ENCODE data around the gene DNASE1L2.
A peak's percentile ranks its signal among the peaks of the same experiment; 100 is the strongest.

DNASE1L2 gene

GRCh38 chr16:2251296-2252111 is 15.3 kb downstream of the DNASE1L2 start, which contains the start of gene ECI1:
Gene ECI1 (minus strand): TSS chr16:2251587. CDS start chr16:2251566, 21 bp downstream.
- Histone ChIP-seq H3K14ac (ENCODE audit: low read length in 2 of 2) (peak within 1 kb of the TSS in 1 of 2 experiments; percentile 76), H2BK12ac (ENCODE audit: low read length in 2 of 2) (peak within 1 kb of the TSS in 1 of 2 experiments; percentile 70), H3K4me1 (ENCODE audit: control insufficient read depth, insufficient read depth, low read depth, low read length) (peaks cover 16% of the 10 kb centered on the region), H3K27me3 (ENCODE audit: control insufficient read depth in 1 of 2, insufficient read depth in 1 of 2, low read length in 2 of 2) (no peaks in the 10 kb centered on the region), H3K27ac (ENCODE audit: low read length, poor library complexity, severe bottlenecking) (peak within 1 kb of the TSS; percentile 79), H3K79me1 (replicated peaks; ENCODE audit: low read length, poor library complexity, severe bottlenecking) (peaks cover 17% of the 10 kb centered on the region), H3K4me3 (ENCODE audit: insufficient read depth in 1 of 2, low read depth in 1 of 2, low read length in 2 of 2) (peak within 1 kb of the TSS; percentile 76 to 82), H2BK15ac (ENCODE audit: low read depth, poor library complexity, severe bottlenecking) (peak within 1 kb of the TSS; percentile 48), H2BK120ac (ENCODE audit: low read depth, low read length) (peak within 1 kb of the TSS; percentile 82), H3K4ac (ENCODE audit: low read depth in 1 of 2, low read length in 2 of 2) (peak within 1 kb of the TSS; percentile 62 to 83), H2AK5ac (ENCODE audit: low read length, severe bottlenecking) (peak within 1 kb of the TSS; percentile 30), H4K91ac (ENCODE audit: low read length) (peak within 1 kb of the TSS; percentile 80), H4K8ac (ENCODE audit: low read length) (peak within 1 kb of the TSS; percentile 93), H2BK5ac (ENCODE audit: low read depth, low read length, poor library complexity, severe bottlenecking) (no peak within 1 kb of the TSS), H3K9me3 (ENCODE audit: control insufficient read depth, low read length) (no peaks in the 10 kb centered on the region), H3K23ac (ENCODE audit: low read length in 2 of 2) (no peak within 1 kb of the TSS), H2AFZ (ENCODE audit: low read depth, low read length) (peak within 1 kb of the TSS; percentile 48), H3K4me2 (ENCODE audit: low read length, poor library complexity, severe bottlenecking) (peak within 1 kb of the TSS; percentile 65), H3K18ac (ENCODE audit: low read depth in 1 of 2, low read length in 2 of 2) (peak within 1 kb of the TSS; percentile 67 to 77), H3K36me3 (ENCODE audit: control insufficient read depth in 1 of 2, insufficient read depth in 2 of 2, low read depth in 1 of 2, low read length in 2 of 2) (peaks cover 45 to 50% of the 10 kb centered on the region in 2 experiments), H3K9ac (ENCODE audit: low read length) (peak within 1 kb of the TSS; percentile 89)
- WGBS = under 1% methylated on average over 79 of the region's 88 CpGs
- peak; percentile 95 for DNase-seq

DNA sequence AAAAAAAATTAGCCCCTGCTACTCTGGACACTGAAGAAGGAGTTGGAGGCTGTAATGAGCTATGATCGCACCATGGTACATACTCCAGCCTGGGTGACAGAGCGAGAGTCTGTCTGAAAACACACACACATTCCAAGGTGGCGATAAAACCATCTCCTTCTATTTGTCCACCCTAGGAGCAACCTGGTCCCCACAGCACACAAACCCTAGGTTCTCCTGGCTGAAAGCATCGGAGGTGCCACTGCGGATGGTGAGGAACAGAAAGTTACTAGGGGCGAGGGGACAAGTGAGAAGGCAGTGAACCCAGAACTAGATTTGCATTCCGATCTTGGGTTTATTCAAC is 16.5 kb downstream of the DNASE1L2 start:
- 81% methylated on average over 3 of the region's 7 CpGs for WGBS
- H2AK5ac ChIP-seq (ENCODE audit: low read length, severe bottlenecking) = no peak overlapping the region
- no peak overlapping the region for H2AFZ ChIP-seq (ENCODE audit: low read depth, low read length)
- no peak overlapping the region for H2BK12ac ChIP-seq (ENCODE audit: low read length in 2 of 2)
- H2BK120ac ChIP-seq (ENCODE audit: low read depth, low read length) = no peak overlapping the region
- DNase-seq = no peak
- H3K9ac ChIP-seq (ENCODE audit: low read length) = no peak overlapping the region
- no peaks in the 10 kb centered on the region for H3K27me3 ChIP-seq (ENCODE audit: control insufficient read depth in 1 of 2, insufficient read depth in 1 of 2, low read length in 2 of 2)
- H3K14ac ChIP-seq (ENCODE audit: low read length in 2 of 2) = no peak overlapping the region
- no peak overlapping the region for H4K8ac ChIP-seq (ENCODE audit: low read length)
- H3K27ac ChIP-seq (ENCODE audit: low read length, poor library complexity, severe bottlenecking) = no peak overlapping the region
- no peak overlapping the region for H3K4me2 ChIP-seq (ENCODE audit: low read length, poor library complexity, severe bottlenecking)
- H3K4me1 ChIP-seq (ENCODE audit: control insufficient read depth, insufficient read depth, low read depth, low read length) = peaks cover 16% of the 10 kb centered on the region
- H2BK15ac ChIP-seq (ENCODE audit: low read depth, poor library complexity, severe bottlenecking) = no peak overlapping the region
- H3K36me3 ChIP-seq (ENCODE audit: control insufficient read depth in 1 of 2, insufficient read depth in 2 of 2, low read depth in 1 of 2, low read length in 2 of 2) = peaks cover 55 to 59% of the 10 kb centered on the region in 2 experiments
- no peak overlapping the region for H3K4ac ChIP-seq (ENCODE audit: low read depth in 1 of 2, low read length in 2 of 2)
- H3K18ac ChIP-seq (ENCODE audit: low read depth in 1 of 2, low read length in 2 of 2) = no peak overlapping the region
- no peak overlapping the region for H3K4me3 ChIP-seq (ENCODE audit: insufficient read depth in 1 of 2, low read depth in 1 of 2, low read length in 2 of 2)
- no peak overlapping the region for H2BK5ac ChIP-seq (ENCODE audit: low read depth, low read length, poor library complexity, severe bottlenecking)
- H3K23ac ChIP-seq (ENCODE audit: low read length in 2 of 2) = no peak overlapping the region
- no peaks in the 10 kb centered on the region for H3K9me3 ChIP-seq (ENCODE audit: control insufficient read depth, low read length)
- H3K79me1 ChIP-seq (replicated peaks; ENCODE audit: low read length, poor library complexity, severe bottlenecking) = peaks cover 21% of the 10 kb centered on the region
- no peak overlapping the region for H4K91ac ChIP-seq (ENCODE audit: low read length)

- H3K14ac ChIP-seq (ENCODE audit: low read length in 2 of 2) = no peak overlapping the region
Observed at GRCh38 chr16:2253293-2253692, 17.0 kb downstream of the DNASE1L2 start.

DNA sequence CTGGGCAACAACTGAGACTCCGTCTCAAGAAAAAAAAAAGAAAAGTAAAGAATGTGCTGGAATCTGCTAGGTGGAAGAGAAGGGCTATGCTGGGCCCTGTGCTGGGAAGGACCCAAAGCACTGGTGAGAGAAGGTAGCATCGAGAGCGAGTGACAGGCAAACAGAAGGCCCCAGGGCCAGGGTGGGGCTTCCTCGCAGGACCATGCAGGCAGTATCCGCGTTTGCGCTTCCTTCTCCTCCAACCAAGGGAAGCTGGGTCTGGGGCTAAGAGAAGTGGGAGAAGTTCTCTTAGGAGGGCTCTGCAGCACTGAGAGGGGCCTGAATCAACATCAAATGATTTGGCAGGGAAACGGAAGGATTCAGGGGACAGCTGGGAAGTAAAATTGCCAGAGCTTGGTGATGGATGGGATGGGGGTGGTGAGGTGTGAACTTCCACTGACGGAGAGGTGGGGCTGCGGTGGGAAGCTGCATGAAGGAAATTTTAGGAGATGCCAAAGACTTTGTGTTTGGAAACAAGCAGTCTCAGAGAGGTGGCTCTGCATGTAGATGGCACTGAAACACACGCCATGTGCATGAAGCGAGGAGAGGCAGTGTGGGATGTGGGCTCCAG is 20.4 kb downstream of the DNASE1L2 start:
- Histone ChIP-seq H3K9ac (ENCODE audit: low read length) (no peak overlapping the region), H2BK12ac (ENCODE audit: low read length in 2 of 2) (no peak overlapping the region), H3K23ac (ENCODE audit: low read length in 2 of 2) (no peak overlapping the region), H3K4me1 (ENCODE audit: control insufficient read depth, insufficient read depth, low read depth, low read length) (peaks cover 9% of the 10 kb centered on the region), H3K27ac (ENCODE audit: low read length, poor library complexity, severe bottlenecking) (no peak overlapping the region), H2BK15ac (ENCODE audit: low read depth, poor library complexity, severe bottlenecking) (no peak overlapping the region), H3K18ac (ENCODE audit: low read depth in 1 of 2, low read length in 2 of 2) (no peak overlapping the region), H4K91ac (ENCODE audit: low read length) (no peak overlapping the region), H2BK5ac (ENCODE audit: low read depth, low read length, poor library complexity, severe bottlenecking) (no peak overlapping the region), H4K8ac (ENCODE audit: low read length) (no peak overlapping the region), H3K79me1 (replicated peaks; ENCODE audit: low read length, poor library complexity, severe bottlenecking) (peaks cover 18% of the 10 kb centered on the region), H2AFZ (ENCODE audit: low read depth, low read length) (no peak overlapping the region), H2BK120ac (ENCODE audit: low read depth, low read length) (no peak overlapping the region), H3K14ac (ENCODE audit: low read length in 2 of 2) (no peak overlapping the region), H3K4me3 (ENCODE audit: insufficient read depth in 1 of 2, low read depth in 1 of 2, low read length in 2 of 2) (no peak overlapping the region), H3K4ac (ENCODE audit: low read depth in 1 of 2, low read length in 2 of 2) (no peak overlapping the region), H3K36me3 (ENCODE audit: control insufficient read depth in 1 of 2, insufficient read depth in 2 of 2, low read depth in 1 of 2, low read length in 2 of 2) (peaks cover 72 to 90% of the 10 kb centered on the region in 2 experiments), H3K9me3 (ENCODE audit: control insufficient read depth, low read length) (no peaks in the 10 kb centered on the region), H3K4me2 (ENCODE audit: low read length, poor library complexity, severe bottlenecking) (no peak overlapping the region), H3K27me3 (ENCODE audit: control insufficient read depth in 1 of 2, insufficient read depth in 1 of 2, low read length in 2 of 2) (no peaks in the 10 kb centered on the region), H2AK5ac (ENCODE audit: low read length, severe bottlenecking) (no peak overlapping the region)
- DNase-seq = no peak
- WGBS = 97% methylated on average over 12 of the region's 12 CpGs

More at GRCh38 chr16:2253293-2253692, 17.0 kb downstream of the DNASE1L2 start:
- Histone ChIP-seq H3K23ac (ENCODE audit: low read length in 2 of 2) (no peak overlapping the region), H3K4me1 (ENCODE audit: control insufficient read depth, insufficient read depth, low read depth, low read length) (peaks cover 16% of the 10 kb centered on the region), H3K18ac (ENCODE audit: low read depth in 1 of 2, low read length in 2 of 2) (no peak overlapping the region), H3K9ac (ENCODE audit: low read length) (no peak overlapping the region), H3K27me3 (ENCODE audit: control insufficient read depth in 1 of 2, insufficient read depth in 1 of 2, low read length in 2 of 2) (no peaks in the 10 kb centered on the region), H4K8ac (ENCODE audit: low read length) (no peak overlapping the region), H2BK120ac (ENCODE audit: low read depth, low read length) (no peak overlapping the region), H3K36me3 (ENCODE audit: control insufficient read depth in 1 of 2, insufficient read depth in 2 of 2, low read depth in 1 of 2, low read length in 2 of 2) (peaks cover 60 to 62% of the 10 kb centered on the region in 2 experiments), H2AFZ (ENCODE audit: low read depth, low read length) (no peak overlapping the region), H2BK15ac (ENCODE audit: low read depth, poor library complexity, severe bottlenecking) (no peak overlapping the region), H2AK5ac (ENCODE audit: low read length, severe bottlenecking) (no peak overlapping the region), H3K27ac (ENCODE audit: low read length, poor library complexity, severe bottlenecking) (no peak overlapping the region), H3K4me2 (ENCODE audit: low read length, poor library complexity, severe bottlenecking) (no peak overlapping the region), H3K9me3 (ENCODE audit: control insufficient read depth, low read length) (no peaks in the 10 kb centered on the region), H2BK12ac (ENCODE audit: low read length in 2 of 2) (no peak overlapping the region), H4K91ac (ENCODE audit: low read length) (no peak overlapping the region), H2BK5ac (ENCODE audit: low read depth, low read length, poor library complexity, severe bottlenecking) (no peak overlapping the region), H3K79me1 (replicated peaks; ENCODE audit: low read length, poor library complexity, severe bottlenecking) (peaks cover 21% of the 10 kb centered on the region), H3K4ac (ENCODE audit: low read depth in 1 of 2, low read length in 2 of 2) (no peak overlapping the region), H3K4me3 (ENCODE audit: insufficient read depth in 1 of 2, low read depth in 1 of 2, low read length in 2 of 2) (no peak overlapping the region)
- DNase-seq = no peak
- WGBS = 90% methylated on average over 9 of the region's 11 CpGs
